Activated CD4-positive, alpha-beta T cell treated with anti-CD3 and anti-CD28 coated beads, Interleukin-10, Interleukin-2, amounts not matched to agents 100 ng/mL and 50 ng/mL, durations not matched to agents 16 hours and 8 hours (primary cell): ENCODE data around the gene GIT2.
"Not testable (repeated sequence)": the region's sequence is repeated elsewhere in the genome, so short reads cannot be mapped to it uniquely, and the experiment has no call there.

Experiments
- DNase-seq: peaks from one replicate; pipeline ENCODE4 v3.0.0-alpha.2; 2020

Gene GIT2

GRCh38 chr12:109944561-109945359 is 51.4 kb downstream of the GIT2 start:
- no peak for DNase-seq

GRCh38 chr12:109943811-109944210 is 52.4 kb downstream of the GIT2 start:
- no peak for DNase-seq

- DNase-seq, result no peak
These were observed 55.7 kb downstream of the GIT2 start for GRCh38 chr12:109940339-109940923.

- no peak for DNase-seq
These were observed 56.7 kb downstream of the GIT2 start for GRCh38 chr12:109939504-109939903.

- no peak for DNase-seq
These were observed 57.2 kb downstream of the GIT2 start for GRCh38 chr12:109938947-109939346.

GRCh38 chr12:109937371-109937770 is 58.8 kb downstream of the GIT2 start:
- DNase-seq, result no peak

- no peak for DNase-seq
These were observed 62.1 kb downstream of the GIT2 start for GRCh38 chr12:109934026-109934425.

GRCh38 chr12:109932878-109933503 is 63.2 kb downstream of the GIT2 start:
- no peak for DNase-seq

GRCh38 chr12:109931143-109931542 is 65.0 kb downstream of the GIT2 start:
- DNase-seq, result no peak

- no peak for DNase-seq
These were observed 66.0 kb downstream of the GIT2 start for GRCh38 chr12:109930028-109930800.

- not testable (repeated sequence) for DNase-seq
These were observed 66.8 kb downstream of the GIT2 start for GRCh38 chr12:109929326-109929725.

- no peak for DNase-seq
These were observed 68.0 kb downstream of the GIT2 start for GRCh38 chr12:109928058-109928656.

GRCh38 chr12:109927622-109928021 is 68.5 kb downstream of the GIT2 start:
- peak; percentile 50 for DNase-seq

GRCh38 chr12:109926488-109927210 is 69.5 kb downstream of the GIT2 start:
- DNase-seq, result no peak

- DNase-seq, result no peak
These were observed 70.2 kb downstream of the GIT2 start for GRCh38 chr12:109926016-109926415.

GRCh38 chr12:109925185-109925840 is 70.9 kb downstream of the GIT2 start:
- no peak for DNase-seq

- no peak for DNase-seq
These were observed 72.5 kb downstream of the GIT2 start for GRCh38 chr12:109923481-109924245.

GRCh38 chr12:109923038-109923437 is 73.1 kb downstream of the GIT2 start:
- DNase-seq, result no peak

GRCh38 chr12:109921982-109922381 is 74.2 kb downstream of the GIT2 start:
- no peak for DNase-seq

GRCh38 chr12:109920261-109920780 is 75.8 kb downstream of the GIT2 start:
- no peak for DNase-seq

GRCh38 chr12:109919456-109919855 is 76.7 kb downstream of the GIT2 start:
- DNase-seq, result no peak
